Spleen (tissue), 11 donors: ENCODE results near the gene SBNO1. TPM values are rescaled to one million over a fixed set of nuclear protein-coding genes. Genes with fewer than 3 reads are reported as not detected.

Source experiments
- DNase-seq: peaks from one replicate; pipeline ENCODE4 v3.0.0-alpha.2; 2020
- H3K27ac ChIP-seq, 8 donors: fragments of 200-600 bp; sonication (generic) in 7 of 8; 1 replicate in 4 of 8; 2 replicates in 4 of 8; pipeline versions ENCODE4 v1.5.0 to v1.8.0; 2016 to 2021; ENCODE audit warnings: inconsistent platforms in 4 of 8, mild to moderate bottlenecking in 4 of 8, moderate library complexity in 1 of 8
- H3K27me3 ChIP-seq, 7 donors: fragments of 200-600 bp; sonication (generic) in 6 of 7; replicated peaks in 1 of 7; 1 replicate in 4 of 7; 2 replicates in 3 of 7; pipeline versions ENCODE4 v1.5.0 to v1.8.0; 2016 to 2021; ENCODE audit warnings: inconsistent platforms in 3 of 7, mild to moderate bottlenecking in 1 of 7
- H3K36me3 ChIP-seq, 6 donors: fragments of 200-600 bp; sonication (generic) in 5 of 6; 1 replicate in 4 of 6; 2 replicates in 2 of 6; pipeline versions ENCODE4 v1.5.0 to v1.8.0; 2016 to 2021; ENCODE audit warnings: inconsistent platforms in 2 of 6
- H3K4me1 ChIP-seq, 6 donors: fragments of 200-600 bp; sonication (generic) in 5 of 6; 1 replicate in 3 of 6; 2 replicates in 3 of 6; pipeline versions ENCODE4 v1.5.0 to v1.8.0; 2016 to 2021; ENCODE audit warnings: inconsistent platforms in 3 of 6
- H3K4me3 ChIP-seq, 8 donors: fragments of 200-600 bp; sonication (generic) in 7 of 8; 1 replicate in 4 of 8; 2 replicates in 4 of 8; pipeline versions ENCODE4 v1.5.0 to v1.8.0; 2016 to 2021; ENCODE audit warnings: inconsistent platforms in 4 of 8, mild to moderate bottlenecking in 4 of 8, moderate library complexity in 2 of 8
- H3K9me3 ChIP-seq, 8 donors: fragments of 200-600 bp; sonication (generic) in 7 of 8; 1 replicate in 4 of 8; 2 replicates in 4 of 8; pipeline versions ENCODE4 v1.5.0 to v1.8.0; 2016 to 2021; ENCODE audit warnings: inconsistent platforms in 4 of 8
- POLR2A ChIP-seq, 3 donors: fragments of 450-650 bp; IDR thresholded peaks; one replicate each; pipeline ENCODE4 v1.5.1; 2017; ENCODE audit warnings: antibody characterized with exemption in 3 of 3, mild to moderate bottlenecking in 1 of 3
- POLR2AphosphoS5 ChIP-seq, 3 donors: sonication (generic); formaldehyde crosslinking; IDR thresholded peaks; one replicate each; pipeline ENCODE4 v1.5.1; 2017; ENCODE audit warnings: antibody characterized with exemption in 3 of 3
- WGBS, 5 donors: extraction: QIAGEN DNeasy Blood & Tissue Kit in 3 of 5; methylation state at CpG; one replicate each; pipeline versions ENCODE4 v1.1.5 to v1.1.7; 2013 to 2018; 5-methylcytosine and 5-hydroxymethylcytosine counted together
- intact Hi-C: fragments of 100-400 bp; cut with DNase I; formaldehyde crosslinking; loops from one replicate; pipeline ENCODE4 v1.15.0; 2023; ENCODE audit warnings: low total_unique reads
- polyA plus RNA-seq, 3 donors: library from polyadenylated mRNA; stranded (reverse); fragments of 200-250 nt; gene quantifications; one replicate each; pipeline ENCODE4 v1.2.1, GENCODE V29; 2013
- total RNA-seq, 7 donors: library from RNA; depleted of rRNA in 3 of 7; stranded (reverse); fragments of >200 nt in 3 of 7; fragmentation: NEBNext Ultra II Directional in 4 of 7; extraction: Animal tissue kit (Norgen Biotek cat#: 25700) in 4 of 7; gene quantifications; one replicate each; pipeline versions ENCODE4 v1.1.0 to v1.2.1, GENCODE V29; 2016 to 2021
- TF ChIP-seq, protein P1 (sequence below), 11 experiments: fragments of 200-600 bp in 7 of 11; fragments of 450-650 bp in 4 of 11; sonication (generic) in 4 of 11; IDR thresholded peaks in 8 of 11; conservative IDR thresholded peaks in 3 of 11; 1 replicate in 7 of 11; 2 replicates in 4 of 11; pipeline versions ENCODE4 v1.4.0 to v1.8.0; 2016 to 2021; ENCODE audit warnings: antibody characterized with exemption in 11 of 11, inconsistent platforms in 4 of 11, mild to moderate bottlenecking in 1 of 11
- donor health status: healthy with polysubstance abuse.
- donor health status: DM: no; HTN: no; CAD: no; lungs with moderate emphysema.
- donor health status: DM: no; HTN: no; CAD: no.
- donor health status: Bipolar disorder and iron deficiency.
- donor health status: healthy.
- donor health status: DM: no; HTN: no; CAD: no.
- donor health status: DM: yes; HTN: yes; CAD: no.

The SBNO1 gene
- total and polyA plus RNA-seq, 10 donors = 4.1 to 35.0 (median 28.9) TPM

GRCh38 chr12:123351349-123351748, 13.3 kb downstream of the SBNO1 start:
- H3K36me3 ChIP-seq = peaks cover 0 to 68% (median 39%) of the 10 kb centered on the region in 6 donors
- H3K4me3 ChIP-seq = no peak overlapping the region
- H3K27ac ChIP-seq = peak overlapping the region in 1 of 8 donors; percentile 76
- no peak for TF ChIP-seq POLR2A (IDR thresholded peaks at IDR 0.05)
- TF ChIP-seq POLR2AphosphoS5 (IDR thresholded peaks at IDR 0.05) = no peak
- TF ChIP-seq, protein P1, sequence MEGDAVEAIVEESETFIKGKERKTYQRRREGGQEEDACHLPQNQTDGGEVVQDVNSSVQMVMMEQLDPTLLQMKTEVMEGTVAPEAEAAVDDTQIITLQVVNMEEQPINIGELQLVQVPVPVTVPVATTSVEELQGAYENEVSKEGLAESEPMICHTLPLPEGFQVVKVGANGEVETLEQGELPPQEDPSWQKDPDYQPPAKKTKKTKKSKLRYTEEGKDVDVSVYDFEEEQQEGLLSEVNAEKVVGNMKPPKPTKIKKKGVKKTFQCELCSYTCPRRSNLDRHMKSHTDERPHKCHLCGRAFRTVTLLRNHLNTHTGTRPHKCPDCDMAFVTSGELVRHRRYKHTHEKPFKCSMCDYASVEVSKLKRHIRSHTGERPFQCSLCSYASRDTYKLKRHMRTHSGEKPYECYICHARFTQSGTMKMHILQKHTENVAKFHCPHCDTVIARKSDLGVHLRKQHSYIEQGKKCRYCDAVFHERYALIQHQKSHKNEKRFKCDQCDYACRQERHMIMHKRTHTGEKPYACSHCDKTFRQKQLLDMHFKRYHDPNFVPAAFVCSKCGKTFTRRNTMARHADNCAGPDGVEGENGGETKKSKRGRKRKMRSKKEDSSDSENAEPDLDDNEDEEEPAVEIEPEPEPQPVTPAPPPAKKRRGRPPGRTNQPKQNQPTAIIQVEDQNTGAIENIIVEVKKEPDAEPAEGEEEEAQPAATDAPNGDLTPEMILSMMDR (IDR thresholded peaks at IDR 0.05 in 8 of 11, conservative IDR thresholded peaks at IDR 0.05 in 3 of 11) = no peak
- 94 to 100% (median 97%) methylated on average over 2 of the region's 2 CpGs for WGBS, 5 donors
- no peak for DNase-seq
- intact Hi-C loops = no loop called here
- H3K4me1 ChIP-seq = peaks cover 0 to 76% (median 41%) of the 10 kb centered on the region in 6 donors
- H3K9me3 ChIP-seq = no peaks in the 10 kb centered on the region
- H3K27me3 ChIP-seq = no peaks in the 10 kb centered on the region

DNA sequence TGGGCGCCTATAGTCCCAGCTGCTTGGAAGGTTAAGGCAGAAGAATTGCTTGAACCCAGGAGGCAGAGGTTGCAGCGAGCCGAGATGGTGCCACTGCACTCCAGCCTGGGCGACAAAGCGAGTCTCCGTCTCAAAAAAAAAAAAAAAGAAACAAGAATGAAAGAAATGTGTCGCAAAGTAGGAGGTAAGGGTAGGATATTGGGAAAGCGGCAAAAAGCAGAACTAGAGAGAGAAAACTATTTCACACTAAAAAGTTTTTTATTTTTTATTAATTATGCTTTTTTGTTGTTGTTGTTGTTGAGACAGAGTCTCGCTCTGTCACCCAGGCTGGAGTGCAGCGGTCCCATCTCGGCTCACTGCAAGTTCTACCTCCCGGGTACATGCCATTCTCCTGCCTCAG, 17.7 kb downstream of the SBNO1 start:
- Histone ChIP-seq H3K36me3 (peaks cover 3 to 84% (median 72%) of the 10 kb centered on the region in 6 donors), H3K4me1 (peaks cover 0 to 32% (median 8%) of the 10 kb centered on the region in 6 donors), H3K9me3 (no peaks in the 10 kb centered on the region), H3K27ac (peak overlapping the region in 5 of 8 donors; percentile 43 to 75 (median 61)), H3K4me3 (no peak overlapping the region), H3K27me3 (no peaks in the 10 kb centered on the region)
- 66 to 91% (median 84%) methylated on average over 12 of the region's 12 CpGs for whole genome bisulfite sequencing, 5 donors
- intact Hi-C loops = no loop called here
- TF ChIP-seq, protein P1 (IDR thresholded peaks at IDR 0.05 in 8 of 11, conservative IDR thresholded peaks at IDR 0.05 in 3 of 11) = no peak
- no peak for TF ChIP-seq POLR2AphosphoS5 (IDR thresholded peaks at IDR 0.05)
- TF ChIP-seq POLR2A (IDR thresholded peaks at IDR 0.05) = no peak
- no peak for DNase-seq

- Histone ChIP-seq H3K9me3 (no peaks in the 10 kb centered on the region), H3K27ac (no peak overlapping the region), H3K36me3 (peaks cover 3 to 100% (median 83%) of the 10 kb centered on the region in 6 donors), H3K4me3 (no peak overlapping the region), H3K4me1 (peaks cover 0 to 6% (median 0%) of the 10 kb centered on the region in 6 donors), H3K27me3 (no peaks in the 10 kb centered on the region)
- no peak for DNase-seq
- intact Hi-C loops = no loop called here
- 79 to 90% (median 82%) methylated on average over 6 of the region's 6 CpGs for WGBS, 5 donors
- TF ChIP-seq, protein P1 (IDR thresholded peaks at IDR 0.05 in 8 of 11, conservative IDR thresholded peaks at IDR 0.05 in 3 of 11) = no peak
- TF ChIP-seq POLR2AphosphoS5 (IDR thresholded peaks at IDR 0.05) (no peak), POLR2A (IDR thresholded peaks at IDR 0.05) (no peak)
These were observed 20.6 kb downstream of the SBNO1 start for GRCh38 chr12:123344086-123344485.

DNA sequence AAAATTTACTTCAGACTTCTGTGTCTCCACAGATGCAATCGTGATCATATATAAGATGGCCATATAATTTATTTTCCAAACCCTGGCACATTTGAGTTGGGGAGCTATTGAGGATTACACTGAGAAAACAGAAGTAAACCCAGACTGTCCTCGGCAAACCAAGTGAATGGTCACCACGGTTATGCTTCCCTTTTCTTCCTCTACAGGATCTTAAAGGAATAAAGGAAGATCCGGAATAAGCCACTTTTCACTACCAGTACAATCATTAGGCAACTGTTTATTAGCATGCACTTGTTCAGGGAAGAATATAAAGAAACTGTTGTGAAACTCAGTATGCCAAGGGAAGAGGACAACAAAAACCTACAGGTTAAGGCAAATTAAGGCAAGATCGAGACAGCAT, 27.6 kb downstream of the SBNO1 start:
- DNase-seq = no peak
- Histone ChIP-seq H3K27me3 (no peaks in the 10 kb centered on the region), H3K9me3 (no peaks in the 10 kb centered on the region), H3K36me3 (peaks cover 0 to 100% (median 65%) of the 10 kb centered on the region in 6 donors), H3K4me3 (no peak overlapping the region), H3K27ac (no peak overlapping the region), H3K4me1 (peaks cover 0 to 10% (median 0%) of the 10 kb centered on the region in 6 donors)
- TF ChIP-seq POLR2AphosphoS5 (IDR thresholded peaks at IDR 0.05) = no peak
- TF ChIP-seq, protein P1 (IDR thresholded peaks at IDR 0.05 in 8 of 11, conservative IDR thresholded peaks at IDR 0.05 in 3 of 11) = no peak
- TF ChIP-seq POLR2A (IDR thresholded peaks at IDR 0.05) = no peak
- intact Hi-C loops = no loop called here
- 69 to 88% (median 78%) methylated on average over 5 of the region's 5 CpGs for WGBS, 5 donors
